H1 (cell line): ENCODE data around the gene STX18. TPM values are rescaled to one million over a fixed set of nuclear protein-coding genes. Genes with fewer than 3 reads are reported as not detected.

ENCODE experiments used
- CHD7 ChIP-seq: fragments of 300-600 bp; sonication (generic); IDR thresholded peaks from 2 replicates; pipeline ENCODE4 v1.7.1; 2012; ENCODE audit warnings: low read length, moderate library complexity, mild to moderate bottlenecking, inconsistent platforms; ENCODE audit not compliant: insufficient replicate concordance
- polyA plus RNA-seq, 7 experiments: library from polyadenylated mRNA; depleted of rRNA in 3 of 7; stranded (reverse) in 5 of 7; unstranded in 2 of 7; fragments of >200 nt in 5 of 7; fragments of 200-250 nt in 2 of 7; gene quantifications; 1 replicate in 5 of 7; 2 replicates in 1 of 7; 4 replicates in 1 of 7; pipeline versions ENCODE4 v1.2.1 to v1.2.3, GENCODE V29; 2011 to 2013; ENCODE audit warnings: missing spikeins in 2 of 7, mixed read lengths in 2 of 7
- total RNA-seq: library from RNA; stranded (reverse); fragmentation: NEBNext Ultra II Directional; extraction: Animal tissue kit (Norgen Biotek cat#: 25700); gene quantifications from 2 replicates; pipeline ENCODE4 v1.2.1, GENCODE V29; 2021

Gene STX18
- total and polyA plus RNA-seq, 2 of the 8 experiments (the other 6 are each of a cell fraction or from before 2014, with no cell fraction given): 14.6 to 18.3 TPM

- TF ChIP-seq CHD7: no peak
- TF ChIP-seq, all 59 proteins: peak for 0
Observed at GRCh38 chr4:4494882-4495281, 47.0 kb downstream of the STX18 start (continued).
